Ovary (tissue), 9 donors: ENCODE measurements around the gene SLC37A1. TPM values are rescaled to one million over a fixed set of nuclear protein-coding genes. Genes with fewer than 3 reads are reported as not detected.
A peak's percentile ranks its signal among the peaks of the same experiment; 100 is the strongest.

Experiments used
- DNase-seq, 5 donors: peaks; one replicate each; pipeline ENCODE4 v3.0.0-alpha.2; 2019 to 2020
- H3K27ac ChIP-seq, 2 donors: fragments of 200-600 bp; one replicate each; pipeline versions ENCODE4 v1.5.1 to v1.8.0; 2019 to 2022
- H3K27me3 ChIP-seq: fragments of 200-600 bp; one replicate; pipeline ENCODE4 v1.8.0; 2022
- H3K36me3 ChIP-seq: fragments of 200-600 bp; sonication (generic); one replicate; pipeline ENCODE4 v1.5.1; 2019
- H3K4me1 ChIP-seq: one replicate; pipeline ENCODE4 v1.8.1; 2013; ENCODE audit warnings: mild to moderate bottlenecking, moderate library complexity; ENCODE audit not compliant: insufficient read depth
- H3K4me3 ChIP-seq: fragments of 200-600 bp; sonication (generic); one replicate; pipeline ENCODE4 v1.5.1; 2017
- H3K9me3 ChIP-seq, 2 donors: fragments of 200-600 bp in 1 of 2; sonication (generic) in 1 of 2; one replicate each; pipeline versions ENCODE4 v1.5.1 to v1.8.1; 2013 to 2019; ENCODE audit warnings: mild to moderate bottlenecking in 1 of 2, moderate library complexity in 1 of 2
- CTCF ChIP-seq, 3 donors: fragments of 450-650 bp in 2 of 3; fragments of 200-600 bp in 1 of 3; IDR thresholded peaks; one replicate each; pipeline versions ENCODE4 v1.5.1 to v1.8.0; 2016 to 2022; ENCODE audit warnings: antibody characterized with exemption in 3 of 3, mild to moderate bottlenecking in 1 of 3
- EP300 ChIP-seq: sonication (generic); formaldehyde crosslinking; IDR thresholded peaks from one replicate; pipeline ENCODE4 v1.6.1; 2017; ENCODE audit warnings: antibody characterized with exemption
- POLR2A ChIP-seq: fragments of 450-650 bp; IDR thresholded peaks from one replicate; pipeline ENCODE4 v1.6.1; 2017; ENCODE audit warnings: antibody characterized with exemption, mild to moderate bottlenecking, moderate library complexity
- WGBS, 3 donors: extraction: QIAGEN DNeasy Blood & Tissue Kit in 1 of 3; methylation state at CpG; one replicate each; pipeline versions ENCODE4 v1.1.5 to v1.1.7; 2013 to 2017; 5-methylcytosine and 5-hydroxymethylcytosine counted together
- intact Hi-C, 4 donors: fragments of 100-400 bp; cut with DNase I; formaldehyde crosslinking; loops; one replicate each; pipeline versions ENCODE4 v1.11.0 to v1.15.1; 2022 to 2023
- polyA plus RNA-seq, 2 donors: library from polyadenylated mRNA; stranded (reverse); fragments of 200-250 nt in 1 of 2; fragments of 350-450 nt in 1 of 2; fragmentation: Illumina TruSeq in 1 of 2; extraction: RNeasy Lipid Tissue Mini Kit (QIAGEN cat#74804) in 1 of 2; gene quantifications; one replicate each; pipeline ENCODE4 v1.2.3, GENCODE V29; 2013 to 2014
- total RNA-seq, 7 donors: library from RNA; depleted of rRNA in 2 of 7; stranded (reverse); fragments of >200 nt in 2 of 7; fragmentation: NEBNext Ultra II Directional in 3 of 7; extraction: Animal tissue kit (Norgen Biotek cat#: 25700) in 3 of 7; gene quantifications; one replicate each; pipeline versions ENCODE4 v1.1.0 to v1.2.4, GENCODE V29; 2016 to 2023
- donor health status: DM: no; HTN: no; CAD: no; lungs with moderate emphysema.
- donor health status: DM: no; HTN: no; CAD: no.
- donor health status: Bipolar disorder and iron deficiency.
- donor health status: DM: yes; HTN: yes; CAD: no.
- donor health status: DM: no; HTN: no; CAD: no.
- donor health status: DM: yes; HTN: yes; CAD: no.

SLC37A1 gene
- total and polyA plus RNA-seq, 9 donors: 5.1 to 10.0 (median 7.4) TPM

DNA sequence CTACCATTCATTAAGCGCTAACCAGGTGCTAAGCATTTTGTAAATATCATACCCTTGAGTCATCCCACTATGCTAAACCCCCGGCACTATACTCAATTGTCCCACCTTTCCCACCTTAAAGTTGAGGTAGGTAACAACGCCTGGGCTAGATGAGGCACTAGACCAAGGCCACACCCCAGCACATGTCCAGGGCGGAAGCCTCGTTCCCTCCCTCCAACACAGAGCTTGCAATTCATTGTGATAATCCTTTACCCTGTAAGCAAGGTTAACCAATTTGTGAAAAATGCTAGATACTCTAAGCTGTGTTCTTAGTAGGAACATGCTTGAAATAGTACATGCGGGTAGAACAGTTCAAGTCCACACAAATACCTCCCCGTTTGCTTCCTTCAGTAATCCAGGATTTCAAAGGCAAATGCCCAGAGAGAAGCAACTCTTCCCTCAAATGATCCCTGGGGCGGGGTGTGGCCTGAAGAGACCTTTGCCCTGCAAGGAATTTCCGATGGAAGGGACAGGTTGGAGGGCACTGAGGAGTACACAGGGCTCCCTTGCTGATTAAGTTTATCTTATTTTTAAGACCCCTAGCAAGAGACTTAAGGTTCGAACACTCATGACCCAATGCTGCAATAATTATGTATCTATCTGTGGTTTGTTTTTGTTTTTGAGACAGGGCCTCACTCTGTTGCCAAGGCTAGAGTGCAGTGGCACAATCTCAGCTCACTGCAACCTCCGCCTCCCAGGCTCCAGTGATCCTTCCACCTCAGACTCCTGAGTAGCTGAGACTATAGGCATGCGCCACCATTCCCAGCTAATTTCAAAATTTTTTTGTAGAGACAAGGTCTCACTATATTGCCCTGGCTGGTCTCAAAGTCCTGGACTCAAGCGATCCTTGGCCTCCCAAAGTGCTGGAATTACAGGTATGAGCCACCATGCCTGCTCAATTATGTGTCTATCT is 20.3 kb upstream of the SLC37A1 start:
- Histone ChIP-seq H3K4me3 (no peak overlapping the region), H3K27me3 (no peaks in the 10 kb centered on the region), H3K9me3 (no peaks in the 10 kb centered on the region), H3K27ac (no peak overlapping the region), H3K4me1 (peaks cover 4% of the 10 kb centered on the region), H3K36me3 (no peaks in the 10 kb centered on the region)
- no peak for DNase-seq
- intact Hi-C loops: loop anchor here in 1 of 4 donors (10.0 kb wide), 1 partner anchor 1009 kb away; no protein-coding TSS in a partner anchor
- TF ChIP-seq EP300 (no peak), CTCF (IDR thresholded peaks at IDR 0.05) (no peak)
- 76 to 85% (median 80%) methylated on average over 13 of the region's 13 CpGs for WGBS, 3 donors

DNA sequence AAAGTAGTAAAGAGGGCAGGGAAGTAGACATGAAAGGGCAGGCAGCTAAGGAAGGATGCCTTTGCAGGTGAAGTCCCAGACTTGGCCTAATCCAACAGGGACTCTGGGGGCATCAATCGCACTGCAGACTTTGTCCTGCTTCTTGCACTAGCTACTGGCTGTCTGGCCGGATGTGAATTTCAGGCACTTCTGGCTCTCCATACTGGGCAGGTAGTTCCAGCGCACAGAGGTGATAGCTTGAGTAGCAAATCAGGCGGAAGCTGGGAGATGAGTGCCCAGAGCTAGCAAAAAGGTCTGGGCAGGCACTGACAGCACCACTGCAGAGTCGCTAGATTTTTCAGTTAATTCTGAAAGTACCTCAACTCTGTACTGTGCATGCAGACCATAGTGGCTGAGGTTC is 18.6 kb upstream of the SLC37A1 start:
- intact Hi-C loops: loop anchor here in 1 of 4 donors (10.0 kb wide), 1 partner anchor 1010 kb away; no protein-coding TSS in a partner anchor
- Histone ChIP-seq H3K9me3 (no peaks in the 10 kb centered on the region), H3K27ac (no peak overlapping the region), H3K27me3 (no peaks in the 10 kb centered on the region), H3K4me3 (no peak overlapping the region), H3K4me1 (peaks cover 4% of the 10 kb centered on the region), H3K36me3 (no peaks in the 10 kb centered on the region)
- DNase-seq: no peak
- TF ChIP-seq CTCF (IDR thresholded peaks at IDR 0.05): no peak
- no peak for TF ChIP-seq EP300
- no peak for TF ChIP-seq POLR2A
- 90 to 93% (median 91%) methylated on average over 5 of the region's 5 CpGs for WGBS, 3 donors

DNA sequence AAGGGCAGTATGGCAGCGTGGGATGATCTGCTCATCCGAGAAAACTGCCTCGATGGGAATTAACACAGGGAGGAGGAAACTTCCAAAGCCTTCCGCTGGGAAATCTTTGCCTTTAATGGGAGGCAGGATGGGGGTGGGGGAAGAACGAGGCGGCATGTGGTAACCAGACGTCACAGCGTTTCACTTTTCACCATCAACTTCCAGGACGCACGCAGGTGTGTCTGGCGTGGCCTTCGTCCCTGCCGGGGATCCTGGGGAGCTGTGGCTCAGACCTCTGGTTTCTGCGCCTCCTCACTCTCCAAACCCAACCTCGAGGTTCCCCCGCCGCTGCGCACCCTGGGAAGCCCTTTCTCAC is 17.9 kb upstream of the SLC37A1 start:
- H3K4me3 ChIP-seq: peak overlapping the region; percentile 60
- 0 to 1% (median 1%) methylated on average over 18 of the region's 18 CpGs for WGBS, 3 donors
- H3K36me3 ChIP-seq: no peaks in the 10 kb centered on the region
- H3K27ac ChIP-seq: no peak overlapping the region
- H3K4me1 ChIP-seq: peaks cover 4% of the 10 kb centered on the region
- TF ChIP-seq CTCF (IDR thresholded peaks at IDR 0.05) (peak in 1 of 3 donors; percentile 18), POLR2A (no peak)
- intact Hi-C loops: loop anchor here in 1 of 4 donors (10.0 kb wide), 1 partner anchor 1011 kb away; no protein-coding TSS in a partner anchor
- no peak for DNase-seq
- no peaks in the 10 kb centered on the region for H3K27me3 ChIP-seq
- no peaks in the 10 kb centered on the region for H3K9me3 ChIP-seq

DNA sequence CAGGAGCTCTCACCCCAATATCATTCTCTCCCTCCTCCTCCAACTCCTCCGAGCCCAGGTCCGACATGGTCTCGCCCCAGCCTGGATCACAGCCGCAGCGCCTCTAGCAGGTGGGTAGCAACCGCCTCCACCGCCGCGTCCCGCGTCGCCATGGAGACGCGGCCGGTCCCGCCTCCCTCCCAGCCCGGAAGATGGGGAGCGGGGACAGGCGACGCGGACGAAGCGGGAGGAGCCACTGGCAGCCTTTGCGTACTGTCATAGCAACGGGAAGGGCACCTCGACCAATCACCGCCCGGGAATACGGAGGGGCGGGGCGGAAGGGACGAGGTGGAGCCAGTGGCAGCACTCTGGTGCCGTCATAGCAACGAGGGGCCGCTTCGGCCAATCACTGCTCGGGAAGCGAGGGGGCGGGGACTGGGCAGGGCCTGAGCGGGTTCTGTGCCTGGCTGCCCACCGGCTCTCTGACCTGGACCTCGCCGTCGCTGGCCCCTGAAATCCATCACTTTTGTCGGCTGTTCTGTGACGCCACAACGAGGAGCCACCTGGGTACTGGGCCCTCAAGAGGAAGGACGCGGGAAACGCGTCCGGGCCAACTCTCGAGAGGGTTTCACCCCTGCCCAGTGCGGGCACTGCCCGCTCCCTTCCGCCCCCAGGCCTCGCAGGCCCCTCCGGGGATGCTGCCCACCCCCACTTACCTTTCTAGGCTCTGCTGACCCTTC is 17.4 kb upstream of the SLC37A1 start, which contains the start of gene RSPH1:
Gene RSPH1, minus strand, starts transcription at position 105 of the 719 bp plus-strand sequence. Its CDS starts 38 bp downstream, at position 67.
- 0% methylated on average over 50 to 58 of the region's 58 CpGs for WGBS, 3 donors
- peak; percentile 93 for TF ChIP-seq POLR2A
- TF ChIP-seq CTCF (IDR thresholded peaks at IDR 0.05): no peak
- DNase-seq: peak; percentile 100
- no peaks in the 10 kb centered on the region for H3K27me3 ChIP-seq
- peak within 1 kb of the TSS; percentile 66 to 86 for H3K27ac ChIP-seq
- H3K4me3 ChIP-seq: peak within 1 kb of the TSS; percentile 60
- no peaks in the 10 kb centered on the region for H3K36me3 ChIP-seq
- H3K4me1 ChIP-seq: peaks cover 4% of the 10 kb centered on the region
- intact Hi-C loops: loop anchor here in 1 of 4 donors (10.0 kb wide), 1 partner anchor 1011 kb away; no protein-coding TSS in a partner anchor
- no peaks in the 10 kb centered on the region for H3K9me3 ChIP-seq
